Effector memory CD4-positive, alpha-beta T cell (primary cell): Measurements from ENCODE around the gene MPEG1.

Experiments
- DNase-seq, 3 donors: peaks; one replicate each; pipeline ENCODE4 v3.0.0-alpha.2; 2020
- H3K27ac ChIP-seq: 2 replicates; pipeline ENCODE4 v1.7.0; 2013; ENCODE audit warnings: mild to moderate bottlenecking, low read length, moderate library complexity; ENCODE audit not compliant: insufficient read depth, poor library complexity, severe bottlenecking
- H3K27me3 ChIP-seq: replicated peaks from 2 replicates; pipeline ENCODE4 v1.7.0; 2013; ENCODE audit warnings: mild to moderate bottlenecking, low read length; ENCODE audit not compliant: insufficient read depth, control insufficient read depth, poor library complexity, severe bottlenecking
- H3K36me3 ChIP-seq: 2 replicates; pipeline ENCODE4 v1.7.0; 2013; ENCODE audit warnings: mild to moderate bottlenecking, low read length, moderate library complexity; ENCODE audit not compliant: control insufficient read depth, insufficient read depth
- H3K4me1 ChIP-seq: 2 replicates; pipeline ENCODE4 v1.7.0; 2013; ENCODE audit warnings: low read length, mild to moderate bottlenecking; ENCODE audit not compliant: control insufficient read depth, insufficient read depth, poor library complexity, severe bottlenecking
- H3K4me3 ChIP-seq: 2 replicates; pipeline ENCODE4 v1.7.0; 2013; ENCODE audit warnings: low read length, low read depth, mild to moderate bottlenecking; ENCODE audit not compliant: insufficient read depth, poor library complexity, severe bottlenecking
- H3K9me3 ChIP-seq: 2 replicates; pipeline ENCODE4 v1.7.0; 2013; ENCODE audit warnings: mild to moderate bottlenecking, low read length, moderate library complexity; ENCODE audit not compliant: control insufficient read depth

The MPEG1 gene

DNA sequence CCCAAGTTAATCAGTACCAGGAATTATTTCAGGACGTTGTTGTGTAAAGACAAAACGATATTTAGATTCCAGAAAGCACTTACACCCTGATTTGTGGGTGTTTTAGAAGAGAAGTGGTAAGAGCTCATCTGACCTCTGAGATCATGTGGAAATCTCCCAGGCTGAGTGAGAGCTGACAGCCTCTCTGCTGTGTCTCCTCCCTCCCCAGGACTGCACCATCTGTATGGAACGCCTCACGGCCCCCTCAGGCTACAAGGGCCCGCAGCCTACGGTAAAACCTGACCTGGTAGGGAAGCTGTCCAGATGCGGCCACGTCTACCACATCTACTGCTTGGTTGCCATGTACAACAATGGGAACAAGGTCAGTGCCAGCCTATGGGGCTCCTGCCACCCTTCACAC is 20.8 kb downstream of the MPEG1 start:
- Histone ChIP-seq H3K4me1 (peaks cover 3% of the 10 kb centered on the region), H3K4me3 (no peak overlapping the region), H3K9me3 (no peaks in the 10 kb centered on the region), H3K36me3 (no peaks in the 10 kb centered on the region), H3K27me3 (no peaks in the 10 kb centered on the region), H3K27ac (no peak overlapping the region)
- no peak for DNase-seq

DNA sequence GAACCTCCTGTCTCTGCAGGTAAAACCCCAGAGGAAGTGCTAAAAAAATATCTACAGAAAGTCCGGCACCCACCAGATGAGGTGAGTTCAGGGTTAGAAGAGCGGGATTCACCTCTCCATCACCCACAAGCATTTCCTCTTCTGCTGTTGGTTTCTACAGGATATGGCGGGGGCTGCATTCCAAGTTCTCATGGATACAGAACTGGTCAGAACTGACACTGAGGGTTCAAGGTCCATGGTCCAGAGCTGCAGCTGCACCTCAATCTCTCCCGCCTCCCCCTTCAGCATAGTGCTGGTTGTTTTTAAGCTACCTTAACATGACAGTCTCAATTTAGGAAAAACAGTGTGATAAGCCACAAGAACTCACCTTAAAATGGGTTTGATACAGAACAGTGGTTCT is 21.6 kb downstream of the MPEG1 start:
- Histone ChIP-seq H3K4me1 (peaks cover under 1% of the 10 kb centered on the region), H3K4me3 (no peak overlapping the region), H3K27ac (no peak overlapping the region), H3K36me3 (no peaks in the 10 kb centered on the region), H3K9me3 (no peaks in the 10 kb centered on the region), H3K27me3 (no peaks in the 10 kb centered on the region)
- no peak for DNase-seq

DNA sequence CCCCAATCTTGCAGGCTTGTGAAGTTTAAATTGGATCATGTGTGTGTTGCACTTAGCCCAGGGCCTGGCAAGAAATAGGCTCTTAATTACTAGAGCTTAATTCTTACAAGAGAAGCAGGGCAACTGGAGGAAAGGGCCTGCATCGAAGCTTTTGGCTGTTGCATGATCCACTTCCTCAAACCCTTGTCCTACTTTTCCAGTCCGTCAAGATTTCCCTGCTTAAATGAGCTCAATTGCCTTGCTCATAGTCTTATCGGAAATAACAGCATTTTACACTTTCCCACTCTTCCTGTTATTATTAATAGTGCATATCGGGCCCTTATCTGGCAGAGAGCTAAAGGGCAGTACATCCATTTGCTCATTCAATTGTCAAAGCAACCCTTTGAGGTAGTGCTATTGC is 22.7 kb downstream of the MPEG1 start:
- no peaks in the 10 kb centered on the region for H3K9me3 ChIP-seq
- H3K36me3 ChIP-seq: no peaks in the 10 kb centered on the region
- no peaks in the 10 kb centered on the region for H3K27me3 ChIP-seq
- DNase-seq: no peak
- H3K4me3 ChIP-seq: no peak overlapping the region
- no peaks in the 10 kb centered on the region for H3K4me1 ChIP-seq
- no peak overlapping the region for H3K27ac ChIP-seq

DNA sequence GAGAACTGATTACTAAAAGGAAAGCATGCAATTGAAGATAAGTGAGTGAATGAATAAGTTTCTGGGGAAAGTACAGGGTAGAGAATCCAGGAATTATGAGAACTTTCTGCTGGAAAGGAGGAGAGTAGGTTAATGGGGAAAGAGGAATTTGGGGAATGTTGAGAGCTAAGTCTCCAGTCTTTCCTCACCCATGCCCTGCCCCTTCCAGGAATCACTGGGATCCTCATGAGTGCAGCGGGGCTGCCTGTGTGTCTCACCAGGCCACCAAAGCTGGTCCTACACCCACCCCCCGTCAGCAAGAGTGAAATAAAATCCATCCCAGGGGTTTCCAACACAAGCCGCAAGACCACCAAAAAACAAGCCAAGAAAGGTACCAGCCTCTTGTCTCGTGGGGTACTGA is 23.8 kb downstream of the MPEG1 start:
- Histone ChIP-seq H3K4me3 (no peak overlapping the region), H3K9me3 (no peaks in the 10 kb centered on the region), H3K27me3 (no peaks in the 10 kb centered on the region), H3K36me3 (no peaks in the 10 kb centered on the region), H3K27ac (no peak overlapping the region), H3K4me1 (no peaks in the 10 kb centered on the region)
- no peak for DNase-seq

DNA sequence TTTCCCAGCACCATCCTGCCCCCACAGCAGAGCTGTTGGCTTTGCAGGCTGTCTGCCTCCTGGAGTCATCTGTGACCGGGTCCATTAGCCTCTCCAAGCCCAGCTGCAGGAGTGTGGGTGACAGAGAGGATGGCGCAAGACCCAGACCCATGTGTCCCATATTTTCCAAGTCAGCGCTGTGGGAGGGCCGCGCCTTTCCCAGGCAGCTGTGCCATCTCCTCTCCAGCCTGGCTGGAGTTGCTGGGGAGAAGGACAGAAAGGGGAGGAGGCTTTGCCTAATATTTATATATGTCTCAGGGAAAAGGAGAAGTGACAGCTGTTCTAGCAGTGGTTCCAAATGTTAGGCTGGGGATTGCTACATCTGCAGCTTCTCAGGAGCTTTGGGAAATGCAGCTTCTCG is 25.1 kb downstream of the MPEG1 start:
- Histone ChIP-seq H3K9me3 (no peaks in the 10 kb centered on the region), H3K27me3 (no peaks in the 10 kb centered on the region), H3K36me3 (no peaks in the 10 kb centered on the region), H3K4me3 (no peak overlapping the region), H3K27ac (no peak overlapping the region), H3K4me1 (no peaks in the 10 kb centered on the region)
- no peak for DNase-seq

DNA sequence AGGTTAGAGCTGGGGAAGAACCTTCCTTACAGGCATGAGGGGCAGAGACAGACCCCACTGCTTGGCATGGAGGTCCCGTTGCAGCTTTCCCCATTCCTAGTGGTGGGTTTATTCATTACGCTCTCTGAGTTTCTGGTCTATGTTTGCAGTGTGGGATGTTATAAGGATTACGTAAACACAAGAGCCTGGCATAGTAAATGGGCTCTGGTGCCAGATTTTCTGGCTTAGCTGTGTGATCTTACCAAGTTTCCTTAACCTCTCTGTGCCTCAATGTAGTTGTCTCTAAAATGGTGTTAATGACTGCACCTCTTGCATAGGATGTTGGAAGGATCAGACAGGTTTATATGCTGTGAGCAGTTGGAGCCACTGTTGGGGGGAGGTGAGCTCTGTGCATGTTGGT is 25.7 kb downstream of the MPEG1 start:
- Histone ChIP-seq H3K4me3 (no peak overlapping the region), H3K36me3 (no peaks in the 10 kb centered on the region), H3K27me3 (no peaks in the 10 kb centered on the region), H3K4me1 (no peaks in the 10 kb centered on the region), H3K9me3 (no peaks in the 10 kb centered on the region), H3K27ac (no peak overlapping the region)
- DNase-seq: no peak

DNA sequence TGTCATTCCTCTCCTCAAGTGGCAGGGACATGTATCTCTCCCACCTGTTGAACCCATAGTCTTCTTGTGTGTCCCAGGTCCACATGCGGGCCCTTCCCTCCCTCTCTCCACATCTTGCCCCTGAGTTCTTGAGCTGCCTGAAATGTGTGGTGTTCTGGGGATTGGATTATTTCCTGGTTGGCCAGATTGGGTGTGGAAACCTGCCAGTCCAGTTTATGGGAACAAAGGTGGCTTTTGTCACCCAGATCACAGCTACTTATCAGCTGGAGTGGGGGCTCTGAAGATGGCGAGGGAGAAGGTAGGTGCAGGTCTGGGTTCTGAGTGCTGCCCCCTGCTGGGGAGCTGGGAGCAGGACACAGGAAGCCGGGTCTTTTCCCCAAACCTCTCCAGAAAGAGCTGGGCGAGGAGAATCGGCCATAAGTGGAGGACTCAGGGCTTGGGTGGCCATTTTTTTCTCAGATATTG is 26.6 kb downstream of the MPEG1 start:
- Histone ChIP-seq H3K4me1 (no peaks in the 10 kb centered on the region), H3K4me3 (no peak overlapping the region), H3K27ac (no peak overlapping the region), H3K36me3 (no peaks in the 10 kb centered on the region), H3K9me3 (no peaks in the 10 kb centered on the region), H3K27me3 (no peaks in the 10 kb centered on the region)
- DNase-seq: peak in 2 of 3 donors; percentile 8 to 36

DNA sequence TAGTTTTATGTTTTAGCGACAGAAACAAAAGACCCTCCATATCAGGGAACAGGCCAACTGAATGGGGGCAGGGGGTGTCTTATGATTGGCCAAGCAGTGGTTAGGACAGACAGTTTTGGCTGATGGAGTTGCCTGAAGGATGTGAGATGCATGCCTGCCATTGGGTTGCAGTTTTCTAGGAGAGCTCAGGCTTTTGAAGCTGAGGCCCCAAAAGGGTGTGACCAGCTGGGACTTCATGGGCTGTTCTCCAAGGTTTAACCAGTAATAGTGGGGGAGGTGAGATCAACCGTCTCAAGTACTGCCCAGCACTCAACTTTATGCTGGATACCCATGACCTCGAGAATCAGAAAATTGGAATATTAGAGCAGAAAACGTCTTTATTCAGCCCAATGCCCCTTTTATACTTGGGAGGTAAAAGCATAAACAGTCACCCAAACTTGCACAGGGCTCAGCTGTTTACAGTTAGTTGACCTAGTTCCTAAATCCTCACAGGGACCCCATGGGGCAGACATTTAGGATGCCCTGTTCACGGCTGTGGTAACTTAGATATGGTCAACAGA is 27.3 kb downstream of the MPEG1 start:
- H3K27me3 ChIP-seq: no peaks in the 10 kb centered on the region

DNA sequence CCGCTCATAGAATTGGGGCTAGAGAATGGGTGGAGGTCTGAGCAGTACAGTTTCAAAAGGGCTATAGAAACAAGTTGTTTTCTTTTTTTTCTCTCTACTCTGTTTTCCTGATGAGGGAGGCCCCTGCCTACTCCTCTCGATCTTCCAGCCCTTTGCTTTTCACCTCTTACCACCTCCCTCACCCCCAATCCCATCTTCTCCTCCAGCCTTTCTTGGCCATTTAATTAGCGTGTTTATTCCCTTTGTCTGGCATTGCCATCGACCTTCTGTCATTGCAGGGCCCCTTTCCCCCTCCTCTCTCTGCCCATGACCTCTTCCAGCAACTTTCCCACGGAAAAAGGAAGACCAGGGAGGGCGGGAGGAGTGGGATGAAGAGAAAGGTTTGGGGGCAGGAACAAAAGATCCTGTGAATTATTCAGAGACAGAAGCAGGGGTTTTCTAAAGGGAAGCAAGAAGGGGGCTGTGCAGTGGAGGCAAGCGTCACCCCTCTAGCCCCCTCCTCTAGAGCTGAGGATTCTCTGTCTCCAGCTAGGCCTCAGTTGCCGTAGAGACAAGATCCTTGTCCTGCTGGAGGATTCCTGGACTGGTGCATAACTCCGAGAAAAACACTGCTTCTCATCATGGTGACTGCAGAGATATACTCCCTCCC is 27.9 kb downstream of the MPEG1 start:
- H3K4me1 ChIP-seq: no peaks in the 10 kb centered on the region
- H3K4me3 ChIP-seq: no peak overlapping the region
- H3K36me3 ChIP-seq: no peaks in the 10 kb centered on the region
- no peak for DNase-seq
- H3K9me3 ChIP-seq: no peaks in the 10 kb centered on the region
- H3K27me3 ChIP-seq: no peaks in the 10 kb centered on the region
- H3K27ac ChIP-seq: no peak overlapping the region

More for the DNA sequence above, 27.3 kb downstream of the MPEG1 start:
- DNase-seq: no peak
- Histone ChIP-seq H3K4me3 (no peak overlapping the region), H3K9me3 (no peaks in the 10 kb centered on the region), H3K27ac (no peak overlapping the region), H3K36me3 (no peaks in the 10 kb centered on the region), H3K4me1 (no peaks in the 10 kb centered on the region)

DNA sequence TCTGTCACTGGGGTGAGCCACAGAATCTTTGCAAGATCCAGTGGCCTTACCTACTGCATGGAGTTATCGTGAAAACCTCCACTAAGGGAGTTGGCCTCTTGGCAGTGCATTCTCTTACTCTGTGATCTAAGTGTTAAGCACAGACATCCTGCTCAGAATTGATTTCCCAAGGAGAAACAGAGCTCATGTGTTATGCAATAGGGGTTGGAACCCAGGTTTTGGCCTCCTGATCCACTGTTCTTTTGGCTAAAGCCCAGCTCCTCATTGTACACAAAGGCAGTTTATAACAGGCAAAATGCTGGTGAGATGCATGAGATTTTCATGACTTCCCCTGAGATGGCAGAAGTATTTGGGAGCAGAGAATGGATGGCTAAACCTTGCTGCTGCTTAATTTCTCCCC is 29.0 kb downstream of the MPEG1 start:
- DNase-seq: no peak
- Histone ChIP-seq H3K9me3 (no peaks in the 10 kb centered on the region), H3K27ac (no peak overlapping the region), H3K4me1 (no peaks in the 10 kb centered on the region), H3K27me3 (no peaks in the 10 kb centered on the region), H3K4me3 (no peak overlapping the region), H3K36me3 (no peaks in the 10 kb centered on the region)
